HS-5 (cell line): ENCODE results near the gene NPTX1.

Experiments used
- DNase-seq: peaks from one replicate; pipeline ENCODE4 v3.0.0-alpha.2; 2012; ENCODE audit warnings: low read depth

The NPTX1 gene

GRCh38 chr17:80426671-80427326 is 49.6 kb downstream of the NPTX1 start:
- DNase-seq = no peak

GRCh38 chr17:80425835-80426426 is 50.5 kb downstream of the NPTX1 start:
- DNase-seq = no peak

GRCh38 chr17:80424878-80425765 is 51.3 kb downstream of the NPTX1 start:
- no peak for DNase-seq

DNA sequence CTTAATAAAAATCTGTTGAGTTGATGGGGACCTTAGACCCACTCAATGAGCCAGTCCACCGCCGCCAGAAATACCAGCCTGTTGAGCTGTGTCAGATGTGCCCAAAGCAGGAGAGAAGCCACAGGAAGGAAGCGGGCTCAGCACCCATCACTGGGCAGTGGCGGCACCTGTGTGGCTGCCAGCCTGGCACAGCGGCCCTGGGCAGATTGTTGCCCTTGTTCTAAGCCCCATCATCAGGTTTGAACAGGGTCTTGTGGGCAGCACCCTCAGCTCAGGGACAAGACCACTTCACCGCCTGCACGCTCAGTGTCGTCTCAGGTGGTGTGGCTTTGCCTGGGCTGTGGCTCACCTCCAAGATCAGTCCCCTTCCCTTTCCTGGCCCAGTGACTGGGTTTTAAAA is 52.1 kb downstream of the NPTX1 start:
- no peak for DNase-seq

DNA sequence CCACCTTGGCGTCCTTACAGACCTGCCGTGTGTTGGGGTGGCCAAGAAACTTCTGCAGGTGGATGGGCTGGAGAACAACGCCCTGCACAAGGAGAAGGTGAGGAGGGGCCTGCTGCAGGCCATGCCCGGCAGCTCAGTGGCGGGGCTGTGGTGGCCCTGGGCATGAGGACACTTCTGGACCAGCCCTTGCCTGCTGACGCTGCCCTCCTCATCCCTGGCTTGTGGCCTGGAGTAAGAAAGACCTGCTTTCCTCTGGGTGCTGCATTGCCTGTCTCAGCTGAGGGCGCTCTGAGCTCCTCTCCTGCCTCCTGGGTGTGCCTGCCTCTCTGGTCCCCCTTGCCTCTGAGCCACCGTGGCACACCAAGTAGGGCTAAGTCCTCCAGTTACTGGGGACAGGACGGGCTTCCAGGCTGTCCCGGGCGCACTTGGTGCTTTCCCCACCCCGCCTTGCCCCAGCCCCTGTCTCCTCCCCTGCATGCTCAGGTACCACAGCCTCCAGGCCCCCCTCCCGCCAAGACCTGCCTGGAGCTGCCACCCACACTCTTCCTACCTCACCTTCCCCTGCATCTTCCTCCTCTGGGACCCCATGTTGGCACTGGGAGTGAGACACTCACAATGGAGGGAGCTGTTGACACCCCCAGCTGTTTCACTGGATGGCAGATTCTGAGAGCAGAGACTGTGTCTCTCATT is 52.7 kb downstream of the NPTX1 start:
- no peak for DNase-seq

DNA sequence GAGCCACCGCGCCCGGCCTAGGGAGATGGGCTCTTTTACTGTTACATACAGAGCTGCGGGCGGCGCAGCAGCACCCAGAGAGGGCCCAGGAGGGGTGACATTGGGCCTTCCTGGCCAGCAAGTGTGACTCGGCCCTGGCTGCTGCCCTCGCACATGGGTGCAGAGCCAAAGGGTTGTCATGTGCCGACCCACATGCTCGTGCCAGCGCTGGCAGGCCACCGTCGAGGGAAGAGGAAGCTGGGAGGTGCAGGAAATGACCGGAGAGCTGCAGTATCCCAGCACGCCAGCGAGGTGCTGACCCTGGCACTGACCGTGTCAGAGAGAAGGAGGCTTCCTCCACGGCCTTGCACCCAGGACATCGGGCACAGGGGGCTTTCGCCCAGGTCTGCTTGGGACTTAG is 53.4 kb downstream of the NPTX1 start:
- DNase-seq = no peak

DNA sequence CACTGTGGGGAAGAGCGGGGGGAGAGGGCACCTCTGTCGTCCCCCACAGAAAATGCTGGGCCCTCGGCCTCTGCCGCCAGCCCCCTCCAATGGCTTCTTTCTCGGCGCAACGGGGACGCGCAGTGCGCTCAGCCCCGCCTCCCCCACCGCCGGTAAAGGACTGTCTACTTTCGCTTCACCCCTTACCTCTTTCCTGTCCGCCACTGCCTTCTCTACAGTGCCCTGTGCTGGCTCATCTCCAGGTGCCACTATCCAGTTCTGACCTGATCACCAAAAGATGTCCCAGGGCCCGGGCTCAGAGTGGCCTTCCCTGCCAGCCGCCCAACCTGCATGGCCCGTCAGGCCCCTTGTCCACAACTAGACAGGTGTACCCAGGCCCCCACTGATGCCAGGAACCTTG is 54.1 kb downstream of the NPTX1 start:
- DNase-seq = no peak

- no peak for DNase-seq
Measured at GRCh38 chr17:80421381-80422090, 54.9 kb downstream of the NPTX1 start.

- DNase-seq = no peak
Measured at GRCh38 chr17:80419255-80419654, 57.2 kb downstream of the NPTX1 start.

DNA sequence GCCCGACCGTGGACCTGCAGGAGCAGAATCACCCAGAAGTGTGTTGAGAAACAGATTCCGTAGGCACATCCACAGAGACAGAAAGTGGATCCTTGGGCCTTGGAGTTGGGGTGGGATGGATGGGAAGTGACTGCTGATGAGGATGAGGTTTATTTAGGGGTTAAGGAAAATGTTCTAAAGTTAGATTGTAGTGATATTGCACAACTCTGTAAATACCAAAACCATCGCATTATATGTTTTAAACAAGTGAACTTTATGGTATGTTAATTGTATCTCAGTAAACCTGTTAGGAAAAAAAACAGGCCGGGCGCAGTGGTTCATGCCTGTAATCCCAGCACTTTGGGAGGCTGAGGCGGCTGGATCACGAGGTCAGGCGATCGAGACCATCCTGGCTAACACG is 57.8 kb downstream of the NPTX1 start:
- no peak for DNase-seq
